K562 (cell line): Measurements from ENCODE around the gene RGS9. TPM values are rescaled to one million over a fixed set of nuclear protein-coding genes. Genes with fewer than 3 reads are reported as not detected.

Experiments used
- ATAC-seq: fragments of 200-7000 bp; cut with Tn5 transposase; 3 replicates; pipeline ENCODE4 v1.9.1; 2020; ENCODE audit warnings: moderate library complexity
- BruUV-seq: library from RNA; stranded (reverse); fragments of 400-500 nt; replicated peaks from 2 replicates; lab custom pipeline; 2021; lab: Mats Ljungman, UMichigan
- CTCF ChIA-PET: fragments of 300-600 bp; formaldehyde crosslinking; extraction: SDS; loops from one replicate; lab custom pipeline; 2021; ENCODE audit warnings: low intra/inter-chr PET ratio; lab: Yijun Ruan, JAX
- POLR2A ChIA-PET: fragments of 300-600, 350-650 bp; sonication (Branson Sonifier 250); formaldehyde crosslinking; extraction: SDS; loops from one replicate; lab custom pipeline; 2021; ENCODE audit warnings: antibody characterized with exemption, inconsistent platforms; lab: Yijun Ruan, JAX
- DNase-seq, 4 experiments: peaks; one replicate each; pipeline versions ENCODE4 v3.0.0 to v3.0.0-alpha.2; 2011 to 2018; ENCODE audit warnings: low spot score in 3 of 4, mixed read lengths in 3 of 4; ENCODE audit errors: extremely low read depth in 1 of 4
- FAIRE-seq: peaks from 2 replicates; lab custom pipeline; 2011; peaks lifted over from hg19 to GRCh38; lab: Jason Lieb, UNC
- H2AFZ ChIP-seq: 2 replicates; pipeline ENCODE4 v1.6.0; 2011; ENCODE audit warnings: low read depth, low read length, control low read depth, inconsistent platforms
- H3K27ac ChIP-seq: fragments of 200-600 bp; 3 replicates; pipeline ENCODE4 v1.8.0; 2011; ENCODE audit warnings: low read depth, mild to moderate bottlenecking, control low read depth, inconsistent platforms, low read length, moderate library complexity, mixed read lengths; ENCODE audit errors: extremely low read depth
- H3K27me3 ChIP-seq, 2 experiments: fragments of 300-600 bp in 1 of 2; 2 replicates in 1 of 2; 3 replicates in 1 of 2; pipeline versions ENCODE4 v1.6.0 to v1.8.0; 2011; ENCODE audit warnings: inconsistent platforms in 2 of 2, low read length in 2 of 2, mild to moderate bottlenecking in 1 of 2, mixed read lengths in 1 of 2, moderate library complexity in 1 of 2; ENCODE audit not compliant: control insufficient read depth in 2 of 2, insufficient read depth in 2 of 2
- H3K36me3 ChIP-seq: fragments of 300-600 bp; 3 replicates; pipeline ENCODE4 v1.8.0; 2011; ENCODE audit warnings: mild to moderate bottlenecking, low read length, inconsistent platforms; ENCODE audit not compliant: control insufficient read depth, insufficient read depth
- H3K4me1 ChIP-seq, 2 experiments: fragments of 200-600 bp in 1 of 2; replicated peaks in 1 of 2; 2 replicates in 1 of 2; 3 replicates in 1 of 2; pipeline versions ENCODE4 v1.5.1 to v1.8.0; 2011; ENCODE audit warnings: inconsistent platforms in 2 of 2, low read length in 2 of 2, mild to moderate bottlenecking in 1 of 2, mixed read lengths in 1 of 2, moderate library complexity in 1 of 2; ENCODE audit not compliant: control insufficient read depth in 2 of 2, insufficient read depth in 2 of 2
- H3K4me2 ChIP-seq: 2 replicates; pipeline ENCODE4 v1.6.1; 2011; ENCODE audit warnings: low read length, control low read depth, inconsistent platforms, mixed read lengths; ENCODE audit not compliant: insufficient read depth
- H3K4me3 ChIP-seq: fragments of 200-600 bp; sonication (generic), shearing (Covaris generic); 2 replicates; pipeline ENCODE4 v1.5.1; 2016; ENCODE audit warnings: control low read depth, inconsistent platforms
- H3K79me2 ChIP-seq: fragments of 200-600 bp; 3 replicates; pipeline ENCODE4 v1.8.0; 2011; ENCODE audit warnings: low read length, inconsistent platforms; ENCODE audit not compliant: control insufficient read depth, insufficient read depth
- H3K9ac ChIP-seq, 2 experiments: 2 replicates each; pipeline versions ENCODE4 v1.6.0 to v1.6.1; 2011; ENCODE audit warnings: low read depth in 2 of 2, low read length in 2 of 2, control low read depth in 1 of 2, inconsistent platforms in 1 of 2, mild to moderate bottlenecking in 1 of 2, mixed read lengths in 1 of 2; ENCODE audit not compliant: insufficient read depth in 1 of 2
- H3K9me1 ChIP-seq: one replicate; pipeline ENCODE4 v1.6.0; 2011; ENCODE audit warnings: inconsistent platforms, mild to moderate bottlenecking, low read length, moderate library complexity; ENCODE audit not compliant: control insufficient read depth, insufficient read depth
- H3K9me3 ChIP-seq: replicated peaks from 2 replicates; pipeline ENCODE4 v1.5.1; 2011; ENCODE audit warnings: low read depth, low read length, inconsistent platforms; ENCODE audit not compliant: control insufficient read depth, insufficient read depth
- H4K20me1 ChIP-seq: replicated peaks from 2 replicates; pipeline ENCODE4 v1.6.1; 2011; ENCODE audit warnings: low read length, inconsistent platforms, mixed read lengths; ENCODE audit not compliant: control insufficient read depth, insufficient read depth
- ARHGAP35 ChIP-seq: fragments of 450-650 bp; IDR thresholded peaks from 2 replicates; pipeline ENCODE4 v1.6.1; 2018; ENCODE audit not compliant: partially characterized antibody
- CBFA2T3 ChIP-seq: fragments of 450-650 bp; IDR thresholded peaks from 2 replicates; pipeline ENCODE4 v1.6.1; 2017
- DDX20 ChIP-seq: fragments of 450-650 bp; IDR thresholded peaks from 2 replicates; pipeline ENCODE4 v1.6.1; 2016; ENCODE audit warnings: missing genetic modification characterization, low read depth, mild to moderate bottlenecking, missing compliant biosample characterization, moderate library complexity
- HDAC1 ChIP-seq, 2 experiments: fragments of 450-650 bp; IDR thresholded peaks; 2 replicates each; pipeline ENCODE4 v1.6.1; 2016 to 2017; ENCODE audit warnings: inconsistent platforms in 1 of 2, mild to moderate bottlenecking in 1 of 2, moderate library complexity in 1 of 2
- HMBOX1 ChIP-seq: sonication (generic); IDR thresholded peaks from 2 replicates; pipeline ENCODE4 v1.6.1; 2016
- HOMEZ ChIP-seq: fragments of 250-450 bp; sonication (Bioruptor Pico); IDR thresholded peaks from 2 replicates; pipeline ENCODE4 v1.4.0; 2020; ENCODE audit warnings: mild to moderate bottlenecking, moderate library complexity
- MECOM ChIP-seq: fragments of 250-450 bp; sonication (Bioruptor Pico); IDR thresholded peaks from 2 replicates; pipeline ENCODE4 v1.8.0; 2022; ENCODE audit warnings: inconsistent platforms
- MLLT1 ChIP-seq, 2 experiments: fragments of 450-650 bp; IDR thresholded peaks; 2 replicates each; pipeline ENCODE4 v1.6.1; 2016
- MYNN ChIP-seq, 2 experiments: sonication (generic); formaldehyde crosslinking in 1 of 2; IDR thresholded peaks; 2 replicates each; pipeline versions ENCODE4 v1.5.0 to v1.6.1; 2016 to 2020; ENCODE audit warnings: antibody characterized with exemption in 1 of 2, missing genetic modification reagents in 1 of 2
- PHF20 ChIP-seq: fragments of 450-650 bp; IDR thresholded peaks from 2 replicates; pipeline ENCODE4 v1.6.1; 2018; ENCODE audit not compliant: partially characterized antibody
- TRIM24 ChIP-seq, 2 experiments: fragments of 450-650 bp; IDR thresholded peaks; 2 replicates each; pipeline ENCODE4 v1.6.1; 2016
- TSC22D4 ChIP-seq: fragments of 450-650 bp; IDR thresholded peaks from 2 replicates; pipeline ENCODE4 v1.6.1; 2016; ENCODE audit warnings: missing genetic modification characterization, missing biosample characterization, control low read depth
- ZBTB43 ChIP-seq: sonication (generic); formaldehyde crosslinking; IDR thresholded peaks from 2 replicates; pipeline ENCODE4 v1.8.0; 2023; ENCODE audit warnings: mild to moderate bottlenecking, missing genetic modification reagents
- ZNF140 ChIP-seq: fragments of 250-450 bp; sonication (Bioruptor Pico); IDR thresholded peaks from 2 replicates; pipeline ENCODE4 v1.8.0; 2021; ENCODE audit warnings: moderate library complexity, mild to moderate bottlenecking, inconsistent platforms
- WGBS: fragments of 100-300 bp; shearing (Covaris generic); methylation state at CpG from one replicate; pipeline ENCODE4 v1.1.6; 2016; ENCODE audit warnings: low coverage, mixed read lengths; ENCODE audit not compliant: insufficient coverage; ENCODE audit errors: missing lambda C conversion rate; 5-methylcytosine and 5-hydroxymethylcytosine counted together
- in situ Hi-C: fragments of 300-500 bp; cut with MboI; formaldehyde crosslinking; loops from 4 replicates; pipeline ENCODE4 v1.15.0; 2018; ENCODE audit warnings: inconsistent platforms, mixed read lengths
- intact Hi-C: fragments of 100-400 bp; cut with micrococcal nuclease; formaldehyde crosslinking; loops from 2 replicates; pipeline ENCODE4 v1.14.2; 2022
- polyA plus RNA-seq, 8 experiments: library from polyadenylated mRNA; depleted of rRNA in 4 of 8; stranded (reverse) in 5 of 8; unstranded in 3 of 8; fragments of >200 nt; fragmentation: Nextera tagmentation in 2 of 8; fragmentation: Illumina TruSeq in 1 of 8; extraction: Ambion mirVana in 2 of 8; extraction: Trizol in 1 of 8; gene quantifications; 2 replicates each; pipeline versions ENCODE4 v1.2.1 to v1.2.3, GENCODE V29; 2011 to 2014; ENCODE audit warnings: inconsistent platforms in 1 of 8, missing spikeins in 1 of 8
- total RNA-seq, 7 experiments: library from RNA; depleted of rRNA in 6 of 7; stranded (reverse); fragments of >200 nt in 6 of 7; fragmentation: Illumina TruSeq in 2 of 7; extraction: Trizol in 2 of 7; gene quantifications; 2 replicates each; pipeline versions ENCODE4 v1.2.1 to v1.2.3, GENCODE V29; 2011 to 2021; ENCODE audit warnings: low replicate concordance in 1 of 7

The RGS9 gene
- total and polyA plus RNA-seq, 9 of the 15 experiments (the other 6 are each of a cell fraction or from before 2014, with no cell fraction given), result 0.18 to 1.4 (median 0.55) TPM

- no peak for TF ChIP-seq HOMEZ
- TF ChIP-seq CBFA2T3, result 0 out of 2 replicates have a peak, but pooled peaks have one; percentile 3
- TF ChIP-seq MLLT1 (IDR thresholded peaks at IDR 0.05), result 0 out of 4 replicates have a peak, but pooled peaks have one; percentile 22 to 26
Observed at GRCh38 chr17:65173976-65174683, 37.0 kb downstream of the RGS9 start (continued).

GRCh38 chr17:65174974-65175373 lies 37.8 kb downstream of the RGS9 start:
- ChIA-PET POLR2A (no interaction called here), CTCF (no interaction called here)
- H4K20me1 ChIP-seq, result no peaks in the 10 kb centered on the region
- H3K4me1 ChIP-seq, result peaks cover 23 to 43% of the 10 kb centered on the region in 2 experiments
- 34% methylated on average over 2 of the region's 2 CpGs for WGBS
- no peak overlapping the region; the same call in 2 of the 3 replicates for H3K27ac ChIP-seq
- in situ Hi-C loops, result no loop called here
- no peak overlapping the region for H3K4me3 ChIP-seq
- H3K36me3 ChIP-seq, result no peaks in the 10 kb centered on the region
- H2AFZ ChIP-seq, result 0 out of 2 replicates have a peak overlapping the region, but pooled peaks have one; percentile 8
- no peaks in the 10 kb centered on the region for H3K79me2 ChIP-seq
- no peak for FAIRE-seq
- DNase-seq, result no peak
- BruUV-seq, result no TSS peak
- ATAC-seq, result no peak
- no peak overlapping the region for H3K9ac ChIP-seq
- H3K9me3 ChIP-seq, result no peaks in the 10 kb centered on the region
- no peaks in the 10 kb centered on the region for H3K9me1 ChIP-seq
- intact Hi-C loops, result loop anchor here (5.0 kb wide), 1 partner anchor 38 kb away; the partner anchor contains the start of gene RGS9
- H3K27me3 ChIP-seq, result no peaks in the 10 kb centered on the region; a peak in 1 of 5 replicates
- no peak overlapping the region for H3K4me2 ChIP-seq
- 0 out of 4 replicates have a peak, but pooled peaks of 1 of the 2 experiments have one; percentile 10 for TF ChIP-seq TRIM24 (IDR thresholded peaks at IDR 0.05)
- TF ChIP-seq MYNN (IDR thresholded peaks at IDR 0.05), result peak; percentile 55; the same call in 1 of the 2 replicates
- TF ChIP-seq MYNN (CRISPR knock-in tag; IDR thresholded peaks at IDR 0.05), result no peak
- TF ChIP-seq HMBOX1, result no peak
- TF ChIP-seq MECOM (CRISPR knock-in tag), result no peak
- TF ChIP-seq TSC22D4 (tag), result 0 out of 2 replicates have a peak, but pooled peaks have one; percentile 79
- peak; percentile 20 for TF ChIP-seq ARHGAP35
- TF ChIP-seq ZNF140 (CRISPR knock-in tag), result no peak
- TF ChIP-seq DDX20 (tag), result no peak
- TF ChIP-seq HDAC1 (IDR thresholded peaks at IDR 0.05), result 0 out of 4 replicates have a peak, but pooled peaks of 1 of the 2 experiments have one; percentile 18
- TF ChIP-seq ZBTB43 (CRISPR knock-in tag), result peak; percentile 45; the same call in 1 of the 2 replicates
- peak; percentile 52 for TF ChIP-seq PHF20
